Skeletal muscle tissue (tissue), 4 donors: ENCODE data around the gene GPR17. TPM values are rescaled to one million over a fixed set of nuclear protein-coding genes. Genes with fewer than 3 reads are reported as not detected.

Source experiments
- H3K27ac ChIP-seq: one replicate; pipeline ENCODE4 v1.7.0; 2013; ENCODE audit warnings: mild to moderate bottlenecking, low read depth, low read length, inconsistent platforms
- H3K27me3 ChIP-seq, 3 donors: one replicate each; pipeline ENCODE4 v1.7.0; 2013; ENCODE audit warnings: low read length in 3 of 3; ENCODE audit not compliant: control insufficient read depth in 3 of 3, insufficient read depth in 3 of 3
- H3K36me3 ChIP-seq, 3 donors: one replicate each; pipeline ENCODE4 v1.7.0; 2013; ENCODE audit warnings: low read length in 3 of 3; ENCODE audit not compliant: control insufficient read depth in 3 of 3, insufficient read depth in 3 of 3
- H3K4me1 ChIP-seq, 3 donors: one replicate each; pipeline ENCODE4 v1.7.0; 2013; ENCODE audit warnings: low read length in 3 of 3, mild to moderate bottlenecking in 3 of 3; ENCODE audit not compliant: control insufficient read depth in 3 of 3, insufficient read depth in 3 of 3
- H3K4me3 ChIP-seq, 3 donors: one replicate each; pipeline ENCODE4 v1.7.0; 2013; ENCODE audit warnings: low read length in 3 of 3
- H3K9ac ChIP-seq, 3 donors: one replicate each; pipeline ENCODE4 v1.7.0; 2013; ENCODE audit warnings: low read length in 3 of 3, mild to moderate bottlenecking in 3 of 3, moderate library complexity in 2 of 3, low read depth in 1 of 3
- H3K9me3 ChIP-seq, 3 donors: one replicate each; pipeline ENCODE4 v1.7.0; 2013; ENCODE audit warnings: low read length in 3 of 3; ENCODE audit not compliant: control insufficient read depth in 3 of 3
- total RNA-seq: library from RNA; depleted of rRNA; stranded (reverse); fragments of >200 nt; gene quantifications from one replicate; pipeline ENCODE4 v1.2.3, GENCODE V29; 2014
- donor health status: Osteomylitis.

Gene GPR17
- total RNA-seq, 1 donor from 2014 or later = 1.0 TPM

- H3K4me1 ChIP-seq = peaks cover 21 to 31% (median 25%) of the 10 kb centered on the region in 3 donors
- peak within 1 kb of the TSS; percentile 72 to 81 (median 78) for H3K4me3 ChIP-seq
- H3K9me3 ChIP-seq = no peaks in the 10 kb centered on the region
- peaks cover 0 to 13% (median 2%) of the 10 kb centered on the region in 3 donors for H3K36me3 ChIP-seq
- peak within 1 kb of the TSS; percentile 79 for H3K27ac ChIP-seq
- H3K27me3 ChIP-seq = no peaks in the 10 kb centered on the region
- H3K9ac ChIP-seq = peak within 1 kb of the TSS; percentile 75 to 98 (median 88)
Measured at GRCh38 chr2:127701193-127701650, 55.3 kb downstream of the GPR17 start, which contains the start of gene SFT2D3. Gene SFT2D3, plus strand, starts transcription at chr2:127701497. Its CDS starts 32 bp downstream, at chr2:127701529.

DNA sequence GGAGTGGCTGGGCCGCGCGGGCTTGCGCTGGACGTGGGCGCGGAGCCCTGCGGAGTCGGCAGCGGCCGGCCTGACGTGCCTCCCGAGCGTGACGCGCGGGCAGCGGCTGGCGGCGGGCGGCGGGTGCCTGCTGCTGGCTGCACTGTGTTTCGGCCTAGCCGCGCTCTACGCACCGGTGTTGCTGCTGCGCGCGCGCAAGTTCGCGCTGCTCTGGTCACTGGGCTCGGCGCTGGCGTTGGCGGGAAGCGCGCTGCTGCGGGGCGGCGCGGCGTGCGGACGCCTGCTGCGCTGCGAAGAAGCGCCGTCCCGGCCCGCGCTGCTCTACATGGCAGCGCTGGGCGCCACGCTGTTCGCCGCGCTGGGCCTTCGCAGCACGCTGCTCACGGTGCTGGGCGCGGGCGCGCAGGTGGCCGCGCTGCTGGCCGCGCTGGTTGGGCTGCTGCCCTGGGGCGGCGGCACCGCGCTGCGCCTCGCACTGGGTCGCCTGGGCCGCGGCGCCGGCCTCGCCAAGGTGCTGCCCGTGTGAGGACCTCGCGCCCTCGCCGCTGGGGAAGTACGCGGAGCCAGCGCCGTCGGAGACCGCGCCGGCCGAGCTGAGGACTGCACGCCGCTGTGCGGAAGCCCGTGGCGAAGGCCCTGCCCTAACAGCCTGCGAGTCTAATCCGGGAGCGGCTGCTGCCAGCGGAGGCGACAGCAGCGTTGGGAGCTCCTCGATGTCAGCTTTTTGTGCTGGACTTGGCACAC is 55.9 kb downstream of the GPR17 start:
- H3K9me3 ChIP-seq = no peaks in the 10 kb centered on the region
- H3K4me3 ChIP-seq = peak overlapping the region; percentile 72 to 81 (median 78)
- peak overlapping the region; percentile 75 to 98 (median 88) for H3K9ac ChIP-seq
- peaks cover 4 to 19% (median 8%) of the 10 kb centered on the region in 3 donors for H3K36me3 ChIP-seq
- peaks cover 21 to 31% (median 25%) of the 10 kb centered on the region in 3 donors for H3K4me1 ChIP-seq
- peak overlapping the region; percentile 79 for H3K27ac ChIP-seq
- no peaks in the 10 kb centered on the region for H3K27me3 ChIP-seq

Other genes starting within 250 kb of the GPR17 start
- gene PROC, start 227.7 kb upstream of the GPR17 start, total RNA-seq = not detected
- gene IWS1, start 119.7 kb upstream of the GPR17 start, total RNA-seq = 24.5 TPM
- 1.0 TPM for gene MYO7B, start 110.5 kb upstream of the GPR17 start, total RNA-seq
- gene LIMS2, start 29.4 kb downstream of the GPR17 start, total RNA-seq = 5.7 TPM
- gene SFT2D3, start 55.3 kb downstream of the GPR17 start, total RNA-seq = 7.8 TPM
- 41.2 TPM for gene WDR33, start 165.0 kb downstream of the GPR17 start, total RNA-seq
- 32.9 TPM for gene POLR2D, start 212.0 kb downstream of the GPR17 start, total RNA-seq
- 9.9 TPM for gene AMMECR1L, start 239.8 kb downstream of the GPR17 start, total RNA-seq